Gastrocnemius medialis (tissue), 4 donors: ENCODE data around the gene TNFAIP8.

Source experiments
- CTCF ChIP-seq, 5 experiments: fragments of 450-650 bp in 3 of 5; fragments of 200-600 bp in 2 of 5; sonication (generic) in 2 of 5; IDR thresholded peaks in 4 of 5; conservative IDR thresholded peaks in 1 of 5; 1 replicate in 4 of 5; 2 replicates in 1 of 5; pipeline ENCODE4 v1.5.1; 2016 to 2019; ENCODE audit warnings: antibody characterized with exemption in 5 of 5, mild to moderate bottlenecking in 3 of 5, moderate library complexity in 3 of 5
- POLR2A ChIP-seq, 2 donors: fragments of 450-650 bp; IDR thresholded peaks; one replicate each; pipeline ENCODE4 v1.6.1; 2017; ENCODE audit warnings: antibody characterized with exemption in 2 of 2, mild to moderate bottlenecking in 2 of 2, moderate library complexity in 2 of 2

DNA sequence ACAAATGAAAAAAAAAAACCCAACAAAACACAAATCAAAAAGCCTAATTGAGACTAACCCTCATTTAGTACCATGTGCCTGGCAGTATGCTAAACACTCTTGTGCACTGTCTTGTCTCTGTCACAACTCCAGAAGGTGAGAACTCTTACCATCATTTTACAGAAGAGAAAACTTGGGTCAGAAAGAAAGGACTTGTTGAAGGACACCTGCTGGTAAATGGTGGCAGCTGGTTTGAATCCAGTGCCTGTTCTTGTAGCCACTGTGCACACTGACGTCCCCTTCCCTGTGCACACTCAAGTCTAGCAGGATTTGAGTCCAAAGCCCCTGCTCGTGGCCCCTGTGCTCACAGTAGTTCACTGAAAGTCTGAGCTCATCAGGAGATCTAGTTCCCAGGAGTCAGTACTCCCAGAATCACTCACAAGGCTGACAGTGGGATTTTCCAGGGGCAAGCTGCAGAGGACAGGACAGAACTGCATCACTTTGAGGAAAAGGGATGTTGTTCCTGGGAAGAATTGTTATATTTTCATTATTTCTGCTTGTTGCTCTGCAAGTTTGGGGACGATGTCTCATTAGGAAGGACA is 53.5 kb downstream of the TNFAIP8 start:
- TF ChIP-seq POLR2A (IDR thresholded peaks at IDR 0.05) (no peak), CTCF (IDR thresholded peaks at IDR 0.05 in 4 of 5, conservative IDR thresholded peaks at IDR 0.05 in 1 of 5) (no peak)
